ENCODE results near the gene USF2. TPM values are rescaled to one million over a fixed set of nuclear protein-coding genes. Genes with fewer than 3 reads are reported as not detected.

USF2 gene
- polyA plus RNA-seq, 1 experiment: 55.6 TPM

DNA sequence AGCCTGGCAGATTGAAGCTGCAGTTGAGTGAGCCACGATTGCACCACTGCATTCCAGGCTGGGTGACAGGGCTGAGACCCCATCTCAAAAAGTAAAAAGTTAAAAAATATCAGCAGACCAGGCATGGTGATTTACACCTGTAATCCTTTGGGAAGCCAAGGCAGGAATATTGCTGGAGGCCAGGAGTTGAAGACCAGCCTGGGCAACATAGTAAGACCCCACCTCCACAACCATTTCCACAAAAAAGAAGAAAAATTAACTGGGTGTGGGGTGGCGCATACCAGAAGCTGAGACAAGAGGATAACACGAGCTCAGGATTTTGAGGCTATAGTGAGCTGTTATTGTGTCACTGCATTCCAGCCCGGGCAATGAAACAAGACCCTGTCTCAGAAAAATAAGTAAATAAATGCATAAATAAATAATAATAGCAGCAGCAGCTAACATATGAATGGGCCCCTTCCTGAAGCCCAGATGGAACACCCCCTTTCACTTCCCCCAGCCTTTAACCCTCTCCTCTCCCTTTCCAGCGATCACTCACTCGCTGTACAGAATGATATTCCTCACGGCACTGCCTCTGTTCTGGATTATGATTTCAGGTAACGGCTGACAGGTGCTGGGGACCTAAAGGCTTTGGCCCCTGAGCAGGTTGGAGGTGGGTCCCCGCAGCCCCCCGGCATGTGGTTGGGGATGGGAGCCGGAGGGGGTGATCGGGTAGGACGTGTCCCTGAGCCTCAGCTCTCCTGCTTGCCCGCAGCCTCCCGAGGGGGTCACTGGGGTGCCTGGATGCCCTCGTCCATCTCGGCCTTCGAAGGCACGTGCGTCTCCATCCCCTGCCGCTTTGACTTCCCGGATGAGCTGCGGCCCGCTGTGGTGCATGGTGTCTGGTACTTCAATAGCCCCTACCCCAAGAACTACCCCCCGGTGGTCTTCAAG, 26.4 kb downstream of the USF2 start:
- H3K27ac ChIP-seq (ENCODE audit: low read depth, low read length): no peak overlapping the region
- H3K27me3 ChIP-seq (ENCODE audit: control insufficient read depth, insufficient read depth, low read length): peaks cover 14% of the 10 kb centered on the region
- no peak overlapping the region for H3K4me3 ChIP-seq (ENCODE audit: low read depth, low read length)
- no peak for DNase-seq (ENCODE audit: low read depth, low spot score)
- ChIA-PET CTCF (no interaction called here), POLR2A (no interaction called here)
- H3K9me3 ChIP-seq (ENCODE audit: control insufficient read depth, insufficient read depth, low read length): peaks cover 16% of the 10 kb centered on the region; the same call in 1 of the 2 replicates
- no peak for TF ChIP-seq CTCF (IDR thresholded peaks at IDR 0.05; ENCODE audit: low read depth, low read length)

DNA sequence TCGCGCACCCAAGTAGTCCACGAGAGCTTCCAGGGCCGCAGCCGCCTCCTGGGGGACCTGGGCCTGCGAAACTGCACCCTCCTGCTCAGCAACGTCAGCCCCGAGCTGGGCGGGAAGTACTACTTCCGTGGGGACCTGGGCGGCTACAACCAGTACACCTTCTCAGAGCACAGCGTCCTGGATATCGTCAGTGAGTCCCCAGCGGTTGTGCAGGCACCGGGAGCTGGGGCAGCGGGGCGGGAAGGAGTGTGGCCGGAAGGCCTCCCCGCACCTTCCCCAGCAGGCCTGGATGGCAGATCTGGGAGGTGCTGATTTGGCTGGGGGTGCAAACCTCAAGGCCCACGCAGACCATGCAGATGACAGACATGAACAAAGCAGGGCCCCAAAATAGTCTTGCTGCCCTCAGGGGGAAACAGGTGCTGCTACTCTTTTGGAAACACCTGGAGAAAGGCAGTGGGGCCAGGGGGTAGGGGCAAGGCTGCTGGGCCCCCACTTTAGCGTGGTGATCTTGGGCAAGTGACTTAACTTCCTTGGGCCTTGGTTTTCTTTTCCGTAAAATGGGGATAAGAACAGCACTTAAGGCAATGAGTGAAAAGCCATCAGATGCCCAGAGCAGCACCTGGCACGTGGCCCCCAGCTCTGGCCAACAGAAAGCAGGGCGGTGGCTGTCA, 27.2 kb downstream of the USF2 start:
- no peak for DNase-seq (ENCODE audit: low read depth, low spot score)
- CTCF ChIA-PET: no interaction called here
- no peak overlapping the region for H3K4me3 ChIP-seq (ENCODE audit: low read depth, low read length)
- peaks cover 14% of the 10 kb centered on the region for H3K27me3 ChIP-seq (ENCODE audit: control insufficient read depth, insufficient read depth, low read length)
- POLR2A ChIA-PET: no interaction called here
- H3K27ac ChIP-seq (ENCODE audit: low read depth, low read length): no peak overlapping the region
- H3K9me3 ChIP-seq (ENCODE audit: control insufficient read depth, insufficient read depth, low read length): peaks cover 16% of the 10 kb centered on the region; the same call in 1 of the 2 replicates
- TF ChIP-seq CTCF (IDR thresholded peaks at IDR 0.05; ENCODE audit: low read depth, low read length): no peak

DNA sequence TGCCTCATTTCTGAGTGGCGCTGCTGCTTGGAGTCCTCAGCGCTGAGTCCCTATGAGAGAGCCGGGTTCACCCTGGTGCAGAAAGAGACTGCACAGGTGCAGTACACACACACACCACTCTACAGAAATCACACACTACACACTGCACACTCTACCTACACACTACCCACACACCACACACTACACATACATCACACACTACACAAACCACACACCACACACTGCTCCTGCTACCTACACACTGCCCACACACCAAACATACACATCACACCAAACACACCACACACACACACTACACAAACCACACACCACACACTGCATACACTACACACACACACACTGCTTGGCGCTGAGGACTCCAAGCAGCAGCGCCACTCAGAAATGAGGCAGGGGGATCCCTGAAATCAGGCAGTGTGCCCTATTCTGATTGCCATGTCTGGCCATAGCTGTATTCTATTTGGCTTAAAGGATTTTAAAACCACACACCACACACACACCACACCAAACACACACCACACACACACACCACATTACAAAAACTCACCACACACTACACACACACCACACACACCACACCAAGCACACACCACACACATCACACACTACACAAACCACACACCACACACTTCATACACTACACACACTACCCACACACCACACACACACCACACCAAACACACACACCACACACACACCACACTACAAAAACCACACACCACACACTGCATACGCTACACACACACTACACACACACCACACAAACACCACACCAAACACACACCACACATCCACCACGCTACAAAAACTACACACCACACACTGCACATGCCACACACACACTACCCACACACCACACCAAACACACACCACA, 28.1 kb downstream of the USF2 start:
- Histone ChIP-seq H3K4me3 (ENCODE audit: low read depth, low read length) (no peak overlapping the region), H3K27me3 (ENCODE audit: control insufficient read depth, insufficient read depth, low read length) (peaks cover 14% of the 10 kb centered on the region), H3K27ac (ENCODE audit: low read depth, low read length) (no peak overlapping the region), H3K9me3 (ENCODE audit: control insufficient read depth, insufficient read depth, low read length) (peaks cover 16% of the 10 kb centered on the region; the same call in 1 of the 2 replicates)
- no peak for DNase-seq (ENCODE audit: low read depth, low spot score)
- CTCF ChIA-PET: no interaction called here
- POLR2A ChIA-PET: interaction anchor here (0.6 kb wide), 1 partner anchor 65 kb away, joined by 4 read pairs; no protein-coding TSS in a partner anchor
- TF ChIP-seq CTCF (IDR thresholded peaks at IDR 0.05; ENCODE audit: low read depth, low read length): no peak

DNA sequence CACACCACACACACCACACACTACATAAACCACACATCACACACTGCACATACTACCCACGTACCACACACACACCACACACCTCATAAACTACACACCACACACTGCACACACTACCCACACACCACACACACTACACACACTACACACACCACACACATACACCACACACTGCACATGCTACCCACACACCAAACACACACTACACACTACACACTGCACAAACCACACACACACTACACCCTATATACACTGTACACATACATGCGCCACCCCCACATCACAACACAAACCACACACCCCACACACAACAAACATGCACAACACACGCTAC, 28.7 kb downstream of the USF2 start:
- CTCF ChIA-PET: no interaction called here
- POLR2A ChIA-PET: no interaction called here
- no peak for DNase-seq (ENCODE audit: low read depth, low spot score)
- peaks cover 16% of the 10 kb centered on the region for H3K27me3 ChIP-seq (ENCODE audit: control insufficient read depth, insufficient read depth, low read length)
- TF ChIP-seq CTCF (IDR thresholded peaks at IDR 0.05; ENCODE audit: low read depth, low read length): no peak
- H3K27ac ChIP-seq (ENCODE audit: low read depth, low read length): no peak overlapping the region
- H3K4me3 ChIP-seq (ENCODE audit: low read depth, low read length): no peak overlapping the region
- peaks cover 16% of the 10 kb centered on the region; the same call in 1 of the 2 replicates for H3K9me3 ChIP-seq (ENCODE audit: control insufficient read depth, insufficient read depth, low read length)

Measured in AG04450 (cell line).